ENCODE data around the gene DNAJC5G.

Gene DNAJC5G

GRCh38 chr2:27322301-27322765 lies 47.1 kb downstream of the DNAJC5G start:
- ATAC-seq (peak; percentile 21), DNase-seq (peak; percentile 12)
- Mint-ChIP-seq H3K4me3 (peak overlapping the region; percentile 99), H3K4me1 (peaks cover 19% of the 10 kb centered on the region), H3K27ac (peak overlapping the region; percentile 99), H3K36me3 (ENCODE audit: low read depth) (peaks cover 16% of the 10 kb centered on the region), H3K27me3 (no peaks in the 10 kb centered on the region), H3K9me3 (no peaks in the 10 kb centered on the region)

- Mint-ChIP-seq H3K4me3 (peak within 1 kb of the TSS; percentile 99), H3K4me1 (peaks cover 19% of the 10 kb centered on the region), H3K36me3 (ENCODE audit: low read depth) (peaks cover 17% of the 10 kb centered on the region), H3K27me3 (no peaks in the 10 kb centered on the region), H3K27ac (peak within 1 kb of the TSS; percentile 99), H3K9me3 (no peaks in the 10 kb centered on the region)
- DNase-seq (peak; percentile 91), ATAC-seq (peak; percentile 97)
Observed at GRCh38 chr2:27322766-27323595, 47.7 kb downstream of the DNAJC5G start, which contains the start of gene MPV17. MPV17 (minus strand) TSS chr2:27323097; CDS start chr2:27322517, 580 bp downstream.

- Mint-ChIP-seq H3K27ac (peak overlapping the region; percentile 99), H3K9me3 (no peaks in the 10 kb centered on the region), H3K4me3 (peak overlapping the region; percentile 99), H3K27me3 (no peaks in the 10 kb centered on the region), H3K36me3 (ENCODE audit: low read depth) (peaks cover 24% of the 10 kb centered on the region), H3K4me1 (peaks cover 19% of the 10 kb centered on the region)
- no peak for DNase-seq
- ATAC-seq, result no peak
Observed at GRCh38 chr2:27323596-27324285, 48.5 kb downstream of the DNAJC5G start.

- peak overlapping the region; percentile 1 for H3K27ac Mint-ChIP-seq
- no peaks in the 10 kb centered on the region for H3K9me3 Mint-ChIP-seq
- H3K4me1 Mint-ChIP-seq, result peaks cover 19% of the 10 kb centered on the region
- no peak overlapping the region for H3K4me3 Mint-ChIP-seq
- H3K36me3 Mint-ChIP-seq (ENCODE audit: low read depth), result peaks cover 24% of the 10 kb centered on the region
- ATAC-seq (no peak), DNase-seq (no peak)
- no peaks in the 10 kb centered on the region for H3K27me3 Mint-ChIP-seq
Observed at GRCh38 chr2:27324720-27325119, 49.5 kb downstream of the DNAJC5G start.

Data from activated naive CD8-positive, alpha-beta T cell treated with anti-CD3 and anti-CD28 coated beads, Interleukin-2, amount 50 U/mL, for 24 hours (primary cell).